Fibroblast of mammary gland (primary cell): ENCODE results near the gene PRKAG2.

Experiments
- DNase-seq: peaks from one replicate; pipeline ENCODE4 v3.0.0-alpha.2; 2010; ENCODE audit warnings: low read depth
- H3K4me3 ChIP-seq: 2 replicates; pipeline ENCODE4 v1.5.1; 2011; ENCODE audit warnings: low read depth, mild to moderate bottlenecking, low read length, moderate library complexity; ENCODE audit not compliant: control insufficient read depth
- TF ChIP-seq, protein P1 (sequence below): conservative IDR thresholded peaks from 2 replicates; pipeline ENCODE4 v1.5.1; 2011; ENCODE audit warnings: low read depth, low read length, inconsistent platforms; ENCODE audit not compliant: control insufficient read depth, insufficient read depth

The PRKAG2 gene

GRCh38 chr7:151896086-151896485 is 19.2 kb upstream of the PRKAG2 start:
- TF ChIP-seq, protein P1, sequence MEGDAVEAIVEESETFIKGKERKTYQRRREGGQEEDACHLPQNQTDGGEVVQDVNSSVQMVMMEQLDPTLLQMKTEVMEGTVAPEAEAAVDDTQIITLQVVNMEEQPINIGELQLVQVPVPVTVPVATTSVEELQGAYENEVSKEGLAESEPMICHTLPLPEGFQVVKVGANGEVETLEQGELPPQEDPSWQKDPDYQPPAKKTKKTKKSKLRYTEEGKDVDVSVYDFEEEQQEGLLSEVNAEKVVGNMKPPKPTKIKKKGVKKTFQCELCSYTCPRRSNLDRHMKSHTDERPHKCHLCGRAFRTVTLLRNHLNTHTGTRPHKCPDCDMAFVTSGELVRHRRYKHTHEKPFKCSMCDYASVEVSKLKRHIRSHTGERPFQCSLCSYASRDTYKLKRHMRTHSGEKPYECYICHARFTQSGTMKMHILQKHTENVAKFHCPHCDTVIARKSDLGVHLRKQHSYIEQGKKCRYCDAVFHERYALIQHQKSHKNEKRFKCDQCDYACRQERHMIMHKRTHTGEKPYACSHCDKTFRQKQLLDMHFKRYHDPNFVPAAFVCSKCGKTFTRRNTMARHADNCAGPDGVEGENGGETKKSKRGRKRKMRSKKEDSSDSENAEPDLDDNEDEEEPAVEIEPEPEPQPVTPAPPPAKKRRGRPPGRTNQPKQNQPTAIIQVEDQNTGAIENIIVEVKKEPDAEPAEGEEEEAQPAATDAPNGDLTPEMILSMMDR = no peak
- no peak for DNase-seq

DNA sequence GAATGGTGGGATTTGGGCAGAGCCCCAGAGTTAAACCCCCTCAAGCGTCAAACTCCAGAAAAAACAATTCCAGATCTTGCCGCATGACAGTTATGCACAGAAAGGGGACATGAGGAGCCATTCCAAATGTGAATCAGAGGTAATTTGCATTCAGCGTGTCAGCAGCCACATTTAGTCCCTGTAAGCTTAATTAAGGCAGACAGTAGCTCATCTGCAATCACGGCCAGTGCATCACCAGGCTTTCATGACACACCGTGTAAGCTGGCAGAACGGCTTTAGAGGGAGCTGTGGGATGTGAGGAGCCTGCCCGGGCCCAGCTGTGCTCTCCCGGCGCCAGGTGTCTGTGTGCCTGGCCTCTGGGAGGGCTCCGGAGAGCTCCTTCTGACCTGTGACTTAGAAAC is 18.7 kb upstream of the PRKAG2 start:
- TF ChIP-seq, protein P1 = no peak
- DNase-seq = no peak
- no peak overlapping the region for H3K4me3 ChIP-seq

More at GRCh38 chr7:151896086-151896485, 19.2 kb upstream of the PRKAG2 start:
- H3K4me3 ChIP-seq = no peak overlapping the region

DNA sequence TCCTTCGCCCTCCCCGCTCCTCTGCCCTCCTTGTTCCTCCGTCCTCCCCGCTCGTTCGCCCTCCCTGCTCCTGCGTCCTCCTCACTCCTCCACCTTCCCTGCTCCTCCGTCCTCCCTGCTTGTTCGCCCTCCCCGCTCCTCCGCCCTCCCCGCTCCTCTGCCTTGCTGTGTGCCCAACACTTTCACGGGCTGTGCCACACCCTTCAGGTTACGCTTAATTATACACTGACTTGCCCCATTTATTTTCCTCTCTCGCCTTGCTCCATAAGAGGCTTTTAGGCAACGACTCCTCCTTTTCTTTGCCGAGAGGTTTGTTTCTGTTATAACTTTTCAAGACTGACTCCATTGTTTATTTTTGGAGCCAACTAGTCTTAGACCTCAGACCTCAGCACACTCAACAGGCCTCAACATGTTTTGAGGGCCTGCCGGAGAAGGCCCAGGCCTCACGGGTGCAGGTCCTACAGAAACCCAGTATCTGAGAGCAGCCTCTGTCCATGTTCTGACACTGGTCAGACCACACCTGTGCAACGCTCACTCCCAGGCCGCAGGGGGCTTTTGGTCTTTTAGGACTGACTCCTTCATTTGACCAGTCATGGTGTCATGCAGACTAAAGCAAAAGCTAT is 18.2 kb upstream of the PRKAG2 start:
- no peak for DNase-seq
- TF ChIP-seq, protein P1 = no peak
- H3K4me3 ChIP-seq = no peak overlapping the region

DNA sequence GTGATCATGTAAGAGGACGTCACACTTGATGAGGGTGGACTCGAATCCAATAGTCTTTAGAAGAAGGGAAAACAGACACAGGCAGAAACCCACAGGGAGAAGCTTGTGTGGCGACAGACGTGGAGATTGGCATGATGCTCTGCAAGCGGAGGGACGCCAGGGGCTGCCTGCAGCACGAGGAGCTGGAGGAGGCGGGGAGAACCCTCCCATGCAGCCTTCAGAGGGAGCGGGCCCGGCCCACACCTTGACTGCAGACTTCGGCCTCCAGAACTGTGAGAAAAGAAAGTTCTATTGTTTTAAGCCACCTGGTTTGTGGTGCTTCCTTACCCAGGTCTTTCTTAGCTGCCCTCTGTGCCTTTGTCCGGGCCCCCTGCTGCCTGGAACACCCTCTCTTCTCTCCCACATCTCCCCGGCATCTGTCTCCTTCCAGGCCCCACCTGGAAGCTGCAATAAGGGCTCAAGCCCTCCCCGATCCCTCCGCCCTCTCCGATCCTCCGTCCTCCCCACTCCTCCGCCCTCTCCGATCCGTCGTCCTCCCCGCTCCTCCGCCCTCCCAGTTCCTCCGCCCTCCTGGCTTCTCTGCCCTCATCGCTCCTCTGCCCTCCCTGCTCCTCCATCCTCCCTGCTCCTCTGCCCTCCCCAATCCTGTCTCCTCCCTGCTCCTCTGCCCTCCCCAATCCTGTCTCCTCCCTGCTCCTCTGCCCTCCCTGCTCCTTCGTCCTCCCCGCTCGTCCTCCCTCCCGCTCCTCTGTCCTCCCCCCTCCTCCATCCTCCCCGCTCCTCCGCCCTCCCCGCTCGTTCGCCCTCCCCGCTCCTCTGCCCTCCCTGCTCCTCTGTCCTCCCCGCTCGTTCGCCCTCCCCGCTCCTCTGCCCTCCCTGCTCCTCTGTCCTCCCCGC is 17.4 kb upstream of the PRKAG2 start:
- H3K4me3 ChIP-seq = no peak overlapping the region
- no peak for DNase-seq
- TF ChIP-seq, protein P1 = no peak

- TF ChIP-seq, protein P1 = no peak
- no peak overlapping the region for H3K4me3 ChIP-seq
- DNase-seq = no peak
Observed at GRCh38 chr7:151893405-151893923, 16.5 kb upstream of the PRKAG2 start.

- H3K4me3 ChIP-seq = no peak overlapping the region
- DNase-seq = no peak
Observed at GRCh38 chr7:151891753-151892152, 14.8 kb upstream of the PRKAG2 start.

More at GRCh38 chr7:151891753-151892152, 14.8 kb upstream of the PRKAG2 start:
- TF ChIP-seq, protein P1 = no peak
